ENCODE results near the gene ANKRD13D.

Gene ANKRD13D

DNA sequence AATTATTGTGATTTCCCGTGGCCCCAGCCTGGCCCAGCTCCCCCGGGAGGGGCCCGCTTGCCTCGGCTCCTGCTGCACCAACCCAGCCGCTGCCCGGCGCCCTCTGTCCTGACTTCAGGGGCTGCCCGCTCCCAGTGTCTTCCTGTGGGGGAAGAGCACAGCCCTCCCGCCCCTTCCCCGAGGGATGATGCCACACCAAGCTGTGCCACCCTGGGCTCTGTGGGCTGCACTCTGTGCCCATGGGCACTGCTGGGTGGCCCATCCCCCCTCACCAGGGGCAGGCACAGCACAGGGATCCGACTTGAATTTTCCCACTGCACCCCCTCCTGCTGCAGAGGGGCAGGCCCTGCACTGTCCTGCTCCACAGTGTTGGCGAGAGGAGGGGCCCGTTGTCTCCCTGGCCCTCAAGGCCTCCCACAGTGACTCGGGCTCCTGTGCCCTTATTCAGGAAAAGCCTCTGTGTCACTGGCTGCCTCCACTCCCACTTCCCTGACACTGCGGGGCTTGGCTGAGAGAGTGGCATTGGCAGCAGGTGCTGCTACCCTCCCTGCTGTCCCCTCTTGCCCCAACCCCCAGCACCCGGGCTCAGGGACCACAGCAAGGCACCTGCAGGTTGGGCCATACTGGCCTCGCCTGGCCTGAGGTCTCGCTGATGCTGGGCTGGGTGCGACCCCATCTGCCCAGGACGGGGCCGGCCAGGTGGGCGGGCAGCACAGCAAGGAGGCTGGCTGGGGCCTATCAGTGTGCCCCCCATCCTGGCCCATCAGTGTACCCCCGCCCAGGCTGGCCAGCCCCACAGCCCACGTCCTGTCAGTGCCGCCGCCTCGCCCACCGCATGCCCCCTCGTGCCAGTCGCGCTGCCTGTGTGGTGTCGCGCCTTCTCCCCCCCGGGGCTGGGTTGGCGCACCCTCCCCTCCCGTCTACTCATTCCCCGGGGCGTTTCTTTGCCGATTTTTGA lies 3.3 kb upstream of the ANKRD13D start:
- DNase-seq (ENCODE audit: low read depth): no peak

DNA sequence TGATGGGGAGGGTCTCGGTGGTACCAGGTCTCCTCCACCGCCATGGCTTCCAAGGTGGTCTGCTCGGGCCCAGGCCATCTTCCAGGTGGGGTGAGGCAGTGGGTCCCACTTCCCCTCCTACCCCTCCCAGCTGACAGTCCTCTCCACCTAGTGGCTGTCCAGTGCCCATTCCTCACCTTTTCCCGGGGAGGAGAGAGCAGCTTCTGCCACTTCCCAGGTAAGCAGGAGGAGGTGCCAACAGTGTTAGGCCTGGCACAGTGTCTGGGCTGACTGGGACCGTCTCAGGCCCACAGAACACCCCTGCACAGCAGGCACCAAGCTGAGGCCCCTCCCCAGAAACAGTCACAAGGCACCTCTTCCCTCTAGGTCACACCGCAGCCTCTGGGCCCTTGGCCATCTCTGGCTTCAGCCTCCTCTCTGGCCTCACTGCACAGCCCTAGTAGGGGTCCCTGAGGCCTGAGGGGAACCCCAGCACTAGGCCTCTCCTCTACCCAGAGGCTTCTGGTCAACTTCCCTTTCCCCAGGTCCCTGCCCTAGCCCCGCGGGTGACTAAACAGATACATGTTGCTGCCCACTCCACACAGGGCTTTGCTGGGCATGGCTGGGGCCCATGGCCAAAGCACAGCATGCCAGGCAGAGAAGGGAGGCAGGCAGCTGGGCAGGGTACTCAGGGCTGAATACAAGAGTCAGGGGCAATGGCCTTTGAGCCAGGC lies 2.3 kb upstream of the ANKRD13D start:
- no peak for DNase-seq (ENCODE audit: low read depth)

DNA sequence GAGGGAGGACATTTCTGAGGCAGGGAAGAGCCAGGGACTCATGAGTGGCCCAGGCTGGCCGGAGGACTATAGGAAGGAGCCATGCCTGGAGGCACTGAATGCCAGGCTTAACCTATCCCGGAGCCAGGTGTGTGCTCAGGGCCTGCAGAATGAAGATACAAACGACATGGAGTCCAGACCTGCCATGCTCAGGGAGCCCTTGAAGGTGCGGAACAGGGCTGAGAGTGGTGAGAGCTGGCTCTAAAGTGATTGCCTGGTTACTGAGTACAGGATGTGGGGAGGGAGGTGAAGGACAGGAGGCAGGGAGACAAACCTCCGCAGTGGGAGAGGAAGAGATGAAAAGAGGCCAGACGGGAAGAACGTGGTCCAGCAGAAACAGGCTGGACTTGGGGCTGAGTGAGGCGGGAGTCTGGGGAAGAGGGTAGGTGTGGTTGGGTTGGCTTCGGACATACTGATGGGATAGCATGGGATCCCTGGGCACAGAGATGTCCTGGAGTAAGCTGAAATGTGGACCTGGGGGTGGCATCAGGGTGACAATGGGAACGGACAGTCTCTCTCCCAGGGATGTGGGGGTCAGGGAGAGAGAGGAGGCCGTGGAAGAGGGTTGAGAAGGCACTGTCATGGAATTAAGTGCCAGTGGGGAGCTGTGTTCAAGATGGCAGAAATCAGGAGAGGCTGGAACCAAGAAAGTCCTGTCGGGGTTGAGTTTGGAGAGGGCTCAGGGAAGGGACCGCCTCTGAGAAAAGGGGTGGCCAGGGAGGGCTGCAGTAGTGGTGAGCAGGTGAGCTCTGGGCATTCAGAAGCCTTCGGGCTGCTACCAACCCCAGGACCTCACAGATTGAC lies 1.5 kb upstream of the ANKRD13D start:
- no peak for DNase-seq (ENCODE audit: low read depth)

DNA sequence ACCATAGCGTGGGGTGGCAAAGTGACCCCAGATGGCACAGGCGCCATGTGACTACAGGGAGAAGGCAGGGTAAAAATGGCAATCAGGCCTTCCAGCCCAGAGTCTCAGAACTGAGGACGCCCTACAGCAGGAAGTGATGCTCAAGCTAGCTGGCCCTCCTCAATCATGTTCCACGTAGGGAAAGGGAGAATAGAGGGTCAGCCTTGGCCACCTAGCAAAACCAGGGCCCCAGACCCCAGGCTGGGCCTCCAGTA lies 978 bp upstream of the ANKRD13D start:
- no peak for DNase-seq (ENCODE audit: low read depth)

DNA sequence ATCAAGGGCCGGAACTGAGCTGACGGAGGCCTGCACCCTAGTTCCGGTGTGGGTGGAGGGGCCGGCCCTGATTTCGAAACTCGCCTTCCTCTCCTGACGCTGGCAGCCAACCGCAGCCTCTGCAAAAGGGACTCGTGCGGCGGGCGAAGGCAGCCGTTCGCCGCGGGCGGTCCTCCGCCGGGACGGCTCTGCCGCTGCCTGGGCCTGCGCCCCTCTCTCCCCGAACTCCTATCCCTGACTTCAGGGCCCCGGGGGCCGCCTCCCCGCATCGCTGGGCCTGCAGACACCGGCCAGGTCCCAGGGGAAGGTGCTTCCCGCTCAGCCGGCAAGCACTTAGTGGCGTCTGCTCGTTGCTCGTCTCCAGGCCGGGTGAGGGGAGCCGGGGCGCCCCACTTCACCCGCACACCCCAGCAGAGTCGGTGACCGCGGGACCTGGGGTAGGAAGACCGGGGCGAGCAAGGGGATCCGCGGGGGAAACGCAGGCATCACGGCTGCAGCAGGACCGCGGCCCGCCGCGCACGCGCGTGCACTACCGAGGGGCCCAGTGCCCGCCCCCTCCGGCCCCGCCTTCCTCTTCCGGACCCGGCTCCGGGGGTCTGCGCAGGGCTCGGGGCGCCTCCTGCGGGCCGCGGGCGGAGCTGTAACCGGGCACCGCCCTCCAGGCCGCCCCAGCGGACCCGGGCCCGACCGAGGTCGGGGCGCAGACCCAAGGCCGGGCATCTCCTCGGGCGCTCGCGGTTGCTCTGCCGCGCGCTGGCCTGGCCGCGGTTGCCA lies 464 bp upstream of the ANKRD13D start:
- DNase-seq (ENCODE audit: low read depth): peak; percentile 85

DNA sequence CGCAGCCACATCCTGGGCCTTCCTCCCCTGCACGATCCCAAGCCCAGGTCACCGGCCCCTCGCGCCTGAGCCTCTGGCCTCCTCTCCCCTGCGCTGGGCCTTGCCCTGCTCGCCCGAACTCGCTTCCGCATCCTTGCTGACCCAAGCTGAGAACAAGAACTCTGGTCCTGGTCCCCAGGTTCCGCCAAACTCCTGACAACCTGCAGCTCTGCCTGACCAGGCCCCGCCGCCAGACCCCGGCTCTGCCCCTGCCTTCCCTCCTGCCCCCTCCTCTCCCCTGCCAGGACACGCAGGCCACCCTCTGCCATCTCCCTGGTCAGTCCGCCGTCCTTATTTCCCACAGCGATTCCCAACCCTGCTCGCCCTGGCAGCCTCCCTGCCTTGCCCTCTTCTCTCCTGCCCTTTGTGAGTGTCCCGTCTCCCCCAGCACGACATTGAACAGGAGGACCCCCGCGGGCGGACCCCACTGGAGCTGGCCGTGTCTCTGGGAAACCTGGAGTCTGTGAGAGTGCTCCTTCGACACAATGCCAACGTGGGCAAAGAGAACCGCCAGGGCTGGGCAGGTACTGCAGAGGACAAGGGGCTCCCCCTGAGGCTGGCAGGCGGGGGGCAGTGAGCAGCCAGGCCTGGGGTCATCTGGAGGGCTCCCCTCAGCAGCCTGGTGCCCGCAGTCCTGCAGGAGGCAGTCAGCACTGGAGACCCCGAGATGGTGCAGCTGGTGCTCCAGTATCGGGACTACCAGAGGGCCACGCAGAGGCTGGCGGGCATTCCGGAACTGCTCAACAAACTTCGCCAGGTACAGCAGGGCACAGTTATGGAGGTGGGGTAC lies 762 bp downstream of the ANKRD13D start:
- no peak for DNase-seq (ENCODE audit: low read depth)

DNA sequence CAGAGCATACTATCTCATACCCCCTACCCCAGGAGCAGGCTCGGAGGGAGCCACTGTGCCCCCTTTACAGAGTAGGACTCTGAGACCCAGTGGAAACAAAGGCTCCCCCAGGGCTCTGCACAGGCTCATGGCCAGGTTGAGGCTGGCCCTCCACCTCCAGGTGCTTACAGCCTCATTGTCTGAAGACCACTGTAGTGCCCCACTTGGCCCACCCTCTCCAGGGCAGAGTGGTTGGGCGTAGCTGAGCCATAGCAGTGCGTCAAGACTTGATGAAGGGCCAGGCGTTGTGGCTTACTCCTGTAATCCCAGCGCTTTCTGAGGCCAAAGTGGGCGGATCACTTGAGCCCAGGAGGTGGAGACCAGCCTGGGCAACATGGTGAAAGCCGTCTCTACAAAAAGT lies 1.7 kb downstream of the ANKRD13D start:
- DNase-seq (ENCODE audit: low read depth): no peak

DNA sequence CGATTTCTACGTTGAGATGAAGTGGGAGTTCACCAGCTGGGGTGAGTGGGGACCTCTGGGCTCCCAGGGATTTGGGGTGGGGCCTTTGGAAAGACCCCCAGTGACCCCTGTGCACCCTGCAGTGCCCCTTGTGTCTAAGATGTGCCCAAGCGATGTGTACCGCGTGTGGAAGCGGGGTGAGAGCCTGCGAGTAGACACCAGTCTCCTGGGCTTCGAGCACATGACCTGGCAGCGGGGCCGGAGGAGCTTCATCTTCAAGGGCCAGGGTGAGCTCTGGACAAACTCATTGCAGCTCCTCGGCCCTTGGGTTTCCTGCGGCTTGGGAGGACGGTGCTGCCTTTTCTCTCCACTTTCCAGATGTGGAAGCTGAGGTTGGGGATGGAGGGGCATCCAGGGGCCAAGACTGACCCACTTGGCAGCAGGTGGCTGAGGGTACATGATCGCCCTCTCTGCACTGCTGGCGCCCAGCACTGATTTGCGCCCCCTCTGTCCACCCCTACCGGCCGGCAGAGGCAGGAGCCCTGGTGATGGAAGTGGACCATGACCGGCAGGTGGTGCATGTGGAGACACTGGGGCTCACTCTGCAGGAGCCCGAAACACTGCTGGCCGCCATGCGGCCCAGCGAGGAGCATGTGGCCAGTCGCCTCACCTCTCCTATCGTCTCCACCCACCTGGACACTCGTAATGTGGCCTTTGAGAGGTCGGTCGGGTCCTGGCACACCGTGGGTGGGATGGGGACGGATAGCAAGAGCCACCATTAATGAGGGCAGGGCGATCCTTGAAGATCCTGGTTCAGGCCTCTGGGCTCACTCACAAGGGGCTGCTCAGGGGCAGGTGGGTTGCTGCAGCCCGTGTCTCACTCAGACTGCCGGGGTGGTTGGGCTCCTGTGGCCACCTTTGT lies 2.6 kb downstream of the ANKRD13D start:
- DNase-seq (ENCODE audit: low read depth): no peak

DNA sequence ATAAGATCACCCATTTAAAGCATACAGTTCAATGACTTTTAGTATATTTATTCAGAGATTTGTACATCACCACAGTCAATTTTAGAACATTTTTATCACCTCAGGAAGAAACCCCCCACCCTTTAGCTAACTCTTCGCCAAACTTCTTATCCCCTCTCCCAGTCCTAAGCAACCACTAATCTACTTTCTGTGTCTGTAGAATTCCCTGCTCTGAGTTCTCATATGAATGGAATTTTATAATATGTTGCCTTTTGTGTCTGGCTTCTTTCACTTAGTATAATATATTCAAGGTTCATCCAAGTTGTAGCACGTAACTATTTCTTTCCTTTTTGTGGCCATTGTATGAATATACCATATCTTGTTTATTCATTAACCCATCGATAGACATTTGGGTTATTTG lies 3.6 kb downstream of the ANKRD13D start:
- DNase-seq (ENCODE audit: low read depth): no peak

DNA sequence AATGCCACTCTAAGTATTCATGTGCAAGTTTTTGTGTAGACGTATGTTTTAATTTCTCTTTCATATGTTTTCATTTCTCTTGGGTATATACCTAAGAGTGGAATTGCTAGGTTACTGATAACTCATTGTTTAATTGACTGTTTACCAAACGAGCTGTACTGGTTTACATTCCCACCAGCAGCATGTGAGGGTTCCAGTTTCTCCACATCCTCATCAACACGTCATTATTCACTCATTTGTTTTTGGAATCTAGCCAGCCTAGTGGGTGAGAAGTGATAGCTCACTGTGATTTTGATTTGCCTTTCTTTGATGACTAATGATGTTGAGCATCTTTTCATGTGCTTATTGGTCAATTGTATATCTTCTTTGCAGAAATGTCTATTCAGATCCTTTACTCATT lies 4.0 kb downstream of the ANKRD13D start:
- no peak for DNase-seq (ENCODE audit: low read depth)

DNA sequence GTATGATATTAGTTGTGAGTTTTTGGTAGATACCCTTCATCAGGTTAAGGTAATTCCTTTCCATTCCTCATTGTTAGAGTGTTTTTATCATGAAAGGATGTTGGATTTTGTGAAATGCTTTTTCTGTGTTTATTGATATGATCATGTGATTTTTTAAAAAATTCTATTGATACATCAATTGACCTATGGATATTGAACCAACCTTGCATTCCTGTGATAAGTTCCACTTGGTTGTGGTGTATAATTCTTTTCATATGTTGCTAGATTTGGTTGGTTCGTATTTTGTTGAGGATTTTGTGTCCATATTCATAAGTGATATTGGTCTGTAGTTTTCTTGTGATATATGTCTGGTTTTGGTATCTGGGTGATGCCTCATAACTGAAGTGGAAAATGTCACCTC lies 6.7 kb downstream of the ANKRD13D start:
- no peak for DNase-seq (ENCODE audit: low read depth)

DNA sequence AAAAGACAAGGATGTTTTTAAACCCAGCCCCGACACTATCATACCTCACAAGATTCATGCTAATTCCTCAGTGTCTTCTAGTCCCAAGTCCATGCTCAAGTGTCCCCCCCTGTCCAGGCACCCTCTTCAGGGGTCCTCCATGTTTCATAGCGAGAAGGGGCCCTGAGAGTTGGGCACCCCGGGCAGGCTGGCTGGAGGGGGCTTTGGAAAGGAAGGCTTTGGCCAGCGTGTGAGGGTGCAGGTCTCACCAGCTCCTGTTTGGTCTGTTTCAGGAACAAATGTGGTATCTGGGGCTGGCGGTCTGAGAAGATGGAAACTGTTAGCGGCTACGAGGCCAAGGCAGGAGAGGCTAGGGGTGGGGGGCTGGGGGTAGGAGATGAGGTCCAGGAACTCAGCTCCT lies 9.7 kb downstream of the ANKRD13D start:
- no peak for DNase-seq (ENCODE audit: low read depth)

DNA sequence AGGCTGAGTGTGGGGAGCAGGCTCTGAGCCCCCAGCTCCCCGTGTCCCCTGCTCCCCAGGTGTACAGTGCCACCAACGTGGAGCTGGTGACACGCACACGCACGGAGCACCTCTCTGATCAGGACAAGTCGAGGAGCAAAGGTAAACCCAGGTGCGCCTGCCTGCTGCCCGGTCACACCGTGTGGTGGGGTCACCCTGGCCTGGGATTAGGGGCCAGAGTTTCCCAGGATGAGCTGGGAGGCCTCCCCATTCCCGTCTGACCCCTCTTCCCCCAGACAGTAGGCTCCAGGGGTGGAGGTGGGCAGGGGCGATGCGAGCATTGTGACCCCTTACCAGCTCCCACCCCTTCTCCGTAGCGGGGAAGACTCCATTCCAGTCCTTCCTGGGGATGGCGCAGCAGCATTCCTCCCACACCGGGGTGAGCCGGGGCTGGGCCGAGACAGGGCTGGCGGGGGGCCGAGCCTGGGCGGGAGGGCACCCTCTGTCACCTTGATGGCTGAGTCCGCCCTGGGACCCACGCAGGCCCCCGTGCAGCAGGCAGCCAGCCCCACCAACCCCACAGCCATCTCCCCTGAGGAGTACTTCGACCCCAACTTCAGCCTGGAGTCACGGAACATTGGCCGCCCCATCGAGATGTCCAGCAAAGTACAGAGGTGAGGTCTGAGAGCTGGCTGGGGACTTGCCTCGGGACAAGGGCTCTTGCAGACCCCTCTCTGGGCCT lies 10.5 kb downstream of the ANKRD13D start:
- no peak for DNase-seq (ENCODE audit: low read depth)

DNA sequence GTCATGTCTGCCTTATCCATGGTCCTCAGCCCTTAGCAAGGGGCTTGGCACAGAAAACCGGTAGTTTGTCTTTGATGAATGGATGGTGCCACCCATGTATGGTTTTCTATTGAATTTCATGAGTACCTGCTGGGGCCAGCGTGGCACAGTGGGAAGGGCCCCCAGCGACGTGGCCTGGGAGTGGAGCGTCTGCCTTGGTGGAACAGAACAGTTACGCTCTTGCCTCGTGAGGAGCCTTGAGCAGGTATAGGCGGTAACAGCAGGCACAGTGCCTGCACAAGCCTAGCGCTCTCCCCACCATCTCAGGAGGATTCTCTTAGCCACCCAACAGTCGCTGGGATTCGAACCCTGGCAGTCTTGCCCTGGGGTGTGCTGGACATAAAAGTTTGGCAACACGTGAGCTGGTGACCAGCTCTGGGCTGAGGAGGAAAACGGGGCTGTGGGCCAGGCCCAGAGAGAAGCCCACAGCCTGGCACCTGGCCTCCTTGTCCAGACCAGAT lies 11.2 kb downstream of the ANKRD13D start:
- DNase-seq (ENCODE audit: low read depth): no peak

DNA sequence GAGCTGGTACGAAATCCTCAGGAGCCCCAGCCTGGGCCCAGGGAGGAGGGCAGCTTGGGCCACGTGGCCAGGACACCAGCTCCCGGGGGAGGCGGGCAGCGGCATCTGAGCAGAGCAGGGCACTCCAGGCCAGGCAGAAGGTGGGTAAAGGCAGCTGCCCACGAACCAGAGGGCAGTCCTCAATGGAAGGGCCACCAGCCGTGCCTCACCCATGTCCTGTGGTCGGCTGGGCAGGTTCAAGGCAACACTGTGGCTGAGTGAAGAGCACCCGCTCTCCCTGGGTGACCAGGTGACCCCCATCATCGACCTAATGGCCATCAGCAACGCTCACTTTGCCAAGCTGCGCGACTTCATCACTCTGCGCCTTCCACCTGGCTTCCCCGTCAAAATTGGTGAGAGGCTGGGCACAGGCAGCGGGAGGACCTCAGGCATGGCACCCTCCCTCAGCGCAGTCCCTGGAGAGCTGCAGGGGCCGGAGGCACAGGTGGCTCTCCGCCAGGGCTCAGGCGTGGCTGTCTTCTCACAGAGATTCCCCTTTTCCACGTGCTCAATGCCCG lies 11.7 kb downstream of the ANKRD13D start:
- DNase-seq (ENCODE audit: low read depth): no peak

DNA sequence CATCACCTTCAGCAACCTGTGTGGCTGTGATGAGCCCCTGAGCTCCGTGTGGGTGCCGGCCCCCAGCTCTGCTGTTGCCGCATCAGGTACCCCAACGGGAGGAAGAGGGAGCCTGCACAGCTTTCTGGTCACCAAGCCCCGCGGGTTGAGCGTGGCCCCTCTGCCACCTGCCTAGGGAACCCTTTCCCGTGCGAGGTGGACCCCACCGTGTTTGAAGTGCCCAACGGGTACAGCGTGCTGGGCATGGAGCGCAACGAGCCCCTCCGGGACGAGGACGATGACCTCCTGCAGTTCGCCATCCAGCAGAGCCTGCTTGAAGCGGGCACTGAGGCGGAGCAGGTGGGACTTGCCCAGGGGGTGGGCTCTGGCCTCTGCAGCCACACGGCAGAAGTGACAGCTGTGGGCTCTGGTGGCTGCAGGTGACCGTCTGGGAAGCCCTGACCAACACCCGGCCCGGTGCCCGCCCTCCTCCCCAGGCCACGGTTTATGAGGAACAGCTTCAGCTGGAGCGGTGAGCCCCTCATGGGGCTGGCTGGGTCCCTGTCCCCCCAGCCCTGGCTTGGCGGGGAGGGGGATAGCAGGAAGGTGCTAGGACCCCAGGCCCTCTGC lies 12.3 kb downstream of the ANKRD13D start:
- DNase-seq (ENCODE audit: low read depth): no peak

DNA sequence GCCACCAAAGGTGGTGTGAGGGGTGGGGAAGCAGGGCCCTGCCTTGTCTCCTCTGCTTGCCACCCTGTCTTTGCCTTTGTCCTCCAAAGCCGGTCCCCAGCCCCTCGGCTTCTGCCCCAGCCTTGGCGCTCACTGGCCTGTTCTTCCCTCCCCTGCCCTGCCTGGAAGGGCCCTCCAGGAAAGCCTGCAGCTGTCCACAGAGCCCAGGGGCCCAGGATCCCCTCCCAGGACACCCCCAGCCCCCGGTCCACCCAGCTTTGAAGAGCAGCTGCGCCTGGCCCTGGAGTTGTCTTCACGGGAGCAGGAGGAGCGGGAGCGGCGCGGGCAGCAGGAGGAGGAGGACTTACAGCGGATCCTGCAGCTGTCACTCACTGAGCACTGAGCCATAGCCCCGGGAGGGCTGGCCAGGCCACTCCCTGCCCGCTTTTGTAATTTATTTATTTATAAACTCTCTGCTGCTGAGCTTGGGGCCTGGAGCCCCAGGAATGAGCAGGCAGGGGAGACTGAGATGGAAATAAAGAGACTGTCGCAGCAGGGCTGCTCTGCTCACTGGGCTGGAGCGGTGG lies 12.9 kb downstream of the ANKRD13D start:
- no peak for DNase-seq (ENCODE audit: low read depth)

DNA sequence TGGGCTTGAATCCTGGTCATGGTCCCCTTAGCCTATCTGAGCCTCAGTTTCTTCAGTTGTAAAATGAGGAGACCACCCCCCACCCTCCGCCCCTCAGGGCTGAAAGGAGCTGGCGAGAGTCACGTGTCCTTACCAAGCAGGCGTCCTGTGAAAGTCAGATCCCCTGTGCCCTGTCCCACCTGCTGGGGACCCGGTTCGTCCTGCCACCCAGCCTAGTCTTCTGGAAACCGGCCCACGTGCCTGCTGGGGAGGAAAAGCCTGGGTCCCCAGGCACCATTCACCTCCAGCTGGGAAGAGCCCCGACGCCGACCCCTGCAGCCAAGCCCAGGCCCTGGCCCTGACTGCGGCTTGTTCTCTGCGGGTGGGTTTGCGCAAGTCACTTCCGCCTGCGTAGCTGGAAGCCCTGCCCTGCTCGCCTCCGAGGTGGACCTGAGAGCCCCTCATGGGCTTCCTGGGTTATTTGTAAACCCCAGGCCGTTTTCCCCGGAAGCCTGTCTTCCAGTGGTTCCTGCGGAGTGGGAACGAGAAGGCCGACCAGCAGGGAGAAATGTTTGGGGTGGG lies 13.5 kb downstream of the ANKRD13D start:
- no peak for DNase-seq (ENCODE audit: low read depth)

All from stimulated activated CD8-positive, alpha-beta memory T cell treated with anti-CD3 and anti-CD28 coated beads, Interleukin-4, amount 100 ng/mL, for 24 hours (primary cell).